HCT116 (cell line): ENCODE results near the gene ZFR. TPM values are rescaled to one million over a fixed set of nuclear protein-coding genes. Genes with fewer than 3 reads are reported as not detected.

Source experiments
- ATAC-seq: fragments of 200-7000 bp; cut with Tn5 transposase; 2 replicates; pipeline ENCODE4 v1.9.1; 2020; ENCODE audit warnings: mild to moderate bottlenecking, moderate library complexity
- BruUV-seq: library from RNA; stranded (reverse); fragments of 400-500 nt; replicated peaks from 2 replicates; lab custom pipeline; 2021; lab: Mats Ljungman, UMichigan
- CTCF ChIA-PET: fragments of 300-600 bp; sonication (Branson Sonifier 250); formaldehyde crosslinking; loops from one replicate; lab custom pipeline; 2021; ENCODE audit warnings: antibody characterized with exemption; lab: Charles Lee
- POLR2A ChIA-PET: fragments of 300-600, 350-600 bp; sonication (Branson Sonifier 250); formaldehyde crosslinking; loops from one replicate; lab custom pipeline; 2021; ENCODE audit warnings: antibody characterized with exemption; lab: Charles Lee
- RAD21 ChIA-PET, 2 experiments: fragments of 300-600 bp; sonication (Branson Sonifier 250); formaldehyde crosslinking; loops; one replicate each; lab custom pipeline; 2023; ENCODE audit warnings: low total read pairs in 2 of 2; ENCODE audit not compliant: uncharacterized antibody in 2 of 2, unreplicated experiment in 2 of 2, low non-redundant PET in 1 of 2; lab: Charles Lee
- DNase-seq: peaks from one replicate; pipeline ENCODE4 v3.0.0-alpha.2; 2010; ENCODE audit warnings: low read depth, low spot score
- H2AFZ ChIP-seq: fragments of 200-600 bp; shearing (Covaris generic), sonication (generic); 2 replicates; pipeline ENCODE4 v1.6.1; 2017; ENCODE audit warnings: low read depth, mixed run types, mixed read lengths, antibody characterized with exemption, low read length; ENCODE audit not compliant: poor library complexity, severe bottlenecking
- H3K27ac ChIP-seq: 2 replicates; pipeline ENCODE4 v1.5.1; 2012; ENCODE audit warnings: low read depth, low read length
- H3K27me3 ChIP-seq: fragments of 200-600 bp; sonication (generic); 2 replicates; pipeline ENCODE4 v1.6.1; 2016; ENCODE audit warnings: mixed run types, low read length, mixed read lengths; ENCODE audit not compliant: insufficient read depth
- H3K36me3 ChIP-seq, 2 experiments: fragments of 200-500 bp in 1 of 2; fragments of 200-600 bp in 1 of 2; sonication (Bioruptor generic) in 1 of 2; sonication (generic) in 1 of 2; 2 replicates each; pipeline versions ENCODE4 v1.5.1 to v1.6.1; 2014 to 2016; ENCODE audit warnings: low read length in 2 of 2, inconsistent platforms in 1 of 2, mixed read lengths in 1 of 2, mixed run types in 1 of 2; ENCODE audit not compliant: insufficient read depth in 2 of 2, control insufficient read depth in 1 of 2
- H3K4me1 ChIP-seq, 2 experiments: fragments of 200-600 bp in 1 of 2; sonication (generic) in 1 of 2; 2 replicates each; pipeline versions ENCODE4 v1.5.1 to v1.6.1; 2012 to 2017; ENCODE audit warnings: low read length in 2 of 2, inconsistent platforms in 1 of 2, mild to moderate bottlenecking in 1 of 2, mixed read lengths in 1 of 2, mixed run types in 1 of 2, moderate library complexity in 1 of 2; ENCODE audit not compliant: insufficient read depth in 2 of 2, control insufficient read depth in 1 of 2
- H3K4me2 ChIP-seq: fragments of 200-600 bp; sonication (generic); 2 replicates; pipeline ENCODE4 v1.6.1; 2017; ENCODE audit warnings: mixed run types, low read length, mixed read lengths
- H3K4me3 ChIP-seq, 2 experiments: fragments of 200-600 bp in 1 of 2; sonication (generic) in 1 of 2; replicated peaks in 1 of 2; 2 replicates each; pipeline ENCODE4 v1.5.1; 2011 to 2016; ENCODE audit warnings: low read length in 2 of 2, control low read depth in 1 of 2, low read depth in 1 of 2, mild to moderate bottlenecking in 1 of 2, mixed read lengths in 1 of 2, mixed run types in 1 of 2
- H3K79me2 ChIP-seq: fragments of 200-600 bp; sonication (generic); 2 replicates; pipeline ENCODE4 v1.6.1; 2017; ENCODE audit warnings: mild to moderate bottlenecking, mixed run types, low read length, moderate library complexity, mixed read lengths; ENCODE audit not compliant: insufficient read depth
- H3K9ac ChIP-seq: fragments of 200-600 bp; sonication (generic); 2 replicates; pipeline ENCODE4 v1.6.1; 2016; ENCODE audit warnings: low read length, mixed read lengths
- H3K9me2 ChIP-seq: fragments of 200-600 bp; sonication (generic), shearing (Covaris generic); 2 replicates; pipeline ENCODE4 v1.6.1; 2017; ENCODE audit warnings: mixed run types, mild to moderate bottlenecking, moderate library complexity; ENCODE audit not compliant: insufficient read depth
- H3K9me3 ChIP-seq, 2 experiments: fragments of 200-500 bp in 1 of 2; fragments of 200-600 bp in 1 of 2; sonication (Bioruptor generic) in 1 of 2; sonication (generic) in 1 of 2; 2 replicates each; pipeline ENCODE4 v1.6.1; 2014 to 2017; ENCODE audit warnings: low read length in 2 of 2, mixed read lengths in 2 of 2, inconsistent platforms in 1 of 2, low read depth in 1 of 2, mild to moderate bottlenecking in 1 of 2, mixed run types in 1 of 2, moderate library complexity in 1 of 2; ENCODE audit not compliant: control insufficient read depth in 1 of 2, insufficient read depth in 1 of 2
- H4K20me1 ChIP-seq: fragments of 200-600 bp; sonication (generic), shearing (Covaris generic); 2 replicates; pipeline ENCODE4 v1.6.1; 2017; ENCODE audit warnings: mixed run types, mild to moderate bottlenecking, moderate library complexity; ENCODE audit not compliant: insufficient read depth
- ATF3 ChIP-seq: IDR thresholded peaks from 2 replicates; pipeline ENCODE4 v1.6.1; 2012
- CEBPB ChIP-seq: IDR thresholded peaks from 2 replicates; pipeline ENCODE4 v1.6.1; 2012; ENCODE audit warnings: low read depth
- EGR1 ChIP-seq: IDR thresholded peaks from 2 replicates; pipeline ENCODE4 v1.6.1; 2012; ENCODE audit warnings: low read depth
- ELF1 ChIP-seq: IDR thresholded peaks from 2 replicates; pipeline ENCODE4 v1.6.1; 2012; ENCODE audit warnings: low read depth, borderline replicate concordance
- EZH2 ChIP-seq: fragments of 200-600 bp; sonication (generic); IDR thresholded peaks from 2 replicates; pipeline ENCODE4 v1.6.1; 2017; ENCODE audit warnings: antibody characterized with exemption, mixed run types
- EZH2phosphoT487 ChIP-seq: fragments of 200-600 bp; IDR thresholded peaks from 2 replicates; pipeline ENCODE4 v1.6.1; 2018; ENCODE audit warnings: antibody characterized with exemption, borderline replicate concordance
- FOSL1 ChIP-seq: IDR thresholded peaks from 2 replicates; pipeline ENCODE4 v1.6.1; 2012; ENCODE audit warnings: low read depth
- JUND ChIP-seq: IDR thresholded peaks from 2 replicates; pipeline ENCODE4 v1.6.1; 2012
- MAX ChIP-seq: IDR thresholded peaks from 2 replicates; pipeline ENCODE4 v1.6.1; 2012
- POLR2A ChIP-seq: IDR thresholded peaks from 2 replicates; pipeline ENCODE4 v1.7.0; 2011; ENCODE audit warnings: borderline replicate concordance; ENCODE audit not compliant: insufficient read depth, insufficient read length; ENCODE audit errors: extremely low read depth
- POLR2AphosphoS5 ChIP-seq: IDR thresholded peaks from 2 replicates; pipeline ENCODE4 v1.6.1; 2011; ENCODE audit warnings: mild to moderate bottlenecking, low read depth, low read length, moderate library complexity
- RAD21 ChIP-seq: IDR thresholded peaks from 2 replicates; pipeline ENCODE4 v1.6.1; 2012; ENCODE audit warnings: low read depth, mild to moderate bottlenecking
- SIN3A ChIP-seq: IDR thresholded peaks from 2 replicates; pipeline ENCODE4 v1.6.1; 2012; ENCODE audit warnings: low read depth
- SP1 ChIP-seq: IDR thresholded peaks from 2 replicates; pipeline ENCODE4 v1.6.1; 2012; ENCODE audit warnings: low read depth
- SRF ChIP-seq: IDR thresholded peaks from 2 replicates; pipeline ENCODE4 v1.6.1; 2012; ENCODE audit warnings: low read depth
- TCF7L2 ChIP-seq: IDR thresholded peaks from 2 replicates; pipeline ENCODE4 v1.7.0; 2011; ENCODE audit warnings: borderline replicate concordance, inconsistent platforms; ENCODE audit not compliant: insufficient read depth, insufficient read length; ENCODE audit errors: extremely low read depth
- ZBTB33 ChIP-seq: IDR thresholded peaks from 2 replicates; pipeline ENCODE4 v1.6.1; 2011; ENCODE audit warnings: mild to moderate bottlenecking, low read length, moderate library complexity; ENCODE audit not compliant: insufficient replicate concordance; ENCODE audit errors: extremely low read depth
- ZFX ChIP-seq: fragments of 450-650 bp; IDR thresholded peaks from 2 replicates; pipeline ENCODE4 v1.6.1; 2017
- ZNF274 ChIP-seq: fragments of 200-500 bp; sonication (Bioruptor generic); IDR thresholded peaks from 2 replicates; pipeline ENCODE4 v1.6.1; 2014; ENCODE audit warnings: mild to moderate bottlenecking, low read depth, low read length, inconsistent platforms
- intact Hi-C: fragments of 100-400 bp; cut with micrococcal nuclease; formaldehyde crosslinking; loops from 2 replicates; pipeline ENCODE4 v1.10.0; 2022
- total RNA-seq: library from RNA; stranded (reverse); gene quantifications from one replicate; pipeline ENCODE4 v1.2.1, GENCODE V29; 2021; ENCODE audit not compliant: unreplicated experiment
- TF ChIP-seq, protein P1 (sequence below), 3 experiments: fragments of 200-600 bp in 1 of 3; sonication (generic) in 1 of 3; IDR thresholded peaks in 2 of 3; conservative IDR thresholded peaks in 1 of 3; 2 replicates each; pipeline ENCODE4 v1.5.1; 2012 to 2017; ENCODE audit warnings: low read depth in 2 of 3, low read length in 2 of 3, antibody characterized with exemption in 1 of 3, borderline replicate concordance in 1 of 3, control low read depth in 1 of 3, mild to moderate bottlenecking in 1 of 3, mixed read lengths in 1 of 3, mixed run types in 1 of 3, moderate library complexity in 1 of 3; ENCODE audit not compliant: insufficient read depth in 1 of 3

Gene ZFR
- total RNA-seq, 1 experiment from 2014 or later: 65.7 TPM

GRCh38 chr5:32419791-32420190, 24.7 kb downstream of the ZFR start:
- peaks cover 17 to 20% of the 10 kb centered on the region in 2 experiments for H3K36me3 ChIP-seq
- intact Hi-C loops: loop anchor here (5.0 kb wide), 1 partner anchor 37 kb away; no protein-coding TSS in a partner anchor
- TF ChIP-seq SP1 (no peak), ATF3 (no peak), RAD21 (no peak), FOSL1 (no peak), CEBPB (no peak), ELF1 (no peak), POLR2AphosphoS5 (no peak), MAX (no peak), EGR1 (no peak), EZH2 (no peak), ZFX (no peak), POLR2A (no peak), JUND (no peak), ZBTB33 (no peak), ZNF274 (no peak), TCF7L2 (no peak), SIN3A (no peak), SRF (no peak), EZH2phosphoT487 (no peak)
- TF ChIP-seq, protein P1, sequence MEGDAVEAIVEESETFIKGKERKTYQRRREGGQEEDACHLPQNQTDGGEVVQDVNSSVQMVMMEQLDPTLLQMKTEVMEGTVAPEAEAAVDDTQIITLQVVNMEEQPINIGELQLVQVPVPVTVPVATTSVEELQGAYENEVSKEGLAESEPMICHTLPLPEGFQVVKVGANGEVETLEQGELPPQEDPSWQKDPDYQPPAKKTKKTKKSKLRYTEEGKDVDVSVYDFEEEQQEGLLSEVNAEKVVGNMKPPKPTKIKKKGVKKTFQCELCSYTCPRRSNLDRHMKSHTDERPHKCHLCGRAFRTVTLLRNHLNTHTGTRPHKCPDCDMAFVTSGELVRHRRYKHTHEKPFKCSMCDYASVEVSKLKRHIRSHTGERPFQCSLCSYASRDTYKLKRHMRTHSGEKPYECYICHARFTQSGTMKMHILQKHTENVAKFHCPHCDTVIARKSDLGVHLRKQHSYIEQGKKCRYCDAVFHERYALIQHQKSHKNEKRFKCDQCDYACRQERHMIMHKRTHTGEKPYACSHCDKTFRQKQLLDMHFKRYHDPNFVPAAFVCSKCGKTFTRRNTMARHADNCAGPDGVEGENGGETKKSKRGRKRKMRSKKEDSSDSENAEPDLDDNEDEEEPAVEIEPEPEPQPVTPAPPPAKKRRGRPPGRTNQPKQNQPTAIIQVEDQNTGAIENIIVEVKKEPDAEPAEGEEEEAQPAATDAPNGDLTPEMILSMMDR (IDR thresholded peaks at IDR 0.05 in 2 of 3, conservative IDR thresholded peaks at IDR 0.05 in 1 of 3; ENCODE audit: borderline replicate concordance in 1 of 3, insufficient read depth in 1 of 3, low read depth in 2 of 3, low read length in 2 of 3): no peak

More at GRCh38 chr5:32419791-32420190, 24.7 kb downstream of the ZFR start:
- RAD21 ChIA-PET: no interaction called here
- peaks cover 92% of the 10 kb centered on the region for H3K79me2 ChIP-seq
- no peaks in the 10 kb centered on the region for H3K9me2 ChIP-seq
- CTCF ChIA-PET: interaction anchor here (1.6 kb wide), 1 partner anchor 170 kb away, joined by 7 read pairs; no protein-coding TSS in a partner anchor
- DNase-seq: no peak
- H3K4me2 ChIP-seq: no peak overlapping the region
- no peaks in the 10 kb centered on the region for H3K4me1 ChIP-seq
- H2AFZ ChIP-seq: no peak overlapping the region
- no peak overlapping the region for H3K9ac ChIP-seq
- H3K9me3 ChIP-seq: no peaks in the 10 kb centered on the region
- POLR2A ChIA-PET: no interaction called here
- no TSS peak for BruUV-seq
- H4K20me1 ChIP-seq: peaks cover 4% of the 10 kb centered on the region; the same call in 1 of the 2 replicates
- H3K4me3 ChIP-seq: no peak overlapping the region
- no peak for ATAC-seq
- H3K27ac ChIP-seq: no peak overlapping the region
- H3K27me3 ChIP-seq: no peaks in the 10 kb centered on the region
